GM12878 (cell line): Measurements from ENCODE around the gene CFAP53. TPM values are rescaled to one million over a fixed set of nuclear protein-coding genes. Genes with fewer than 3 reads are reported as not detected.
"Not testable (repeated sequence)": the region's sequence is repeated elsewhere in the genome, so short reads cannot be mapped to it uniquely, and the experiment has no call there.

Experiments used
- ATAC-seq: fragments of 200-7000 bp; cut with Tn5 transposase; 3 replicates; pipeline ENCODE4 v1.9.1; 2020; ENCODE audit warnings: mild to moderate bottlenecking, moderate library complexity
- BruUV-seq: library from RNA; stranded (reverse); fragments of 400-500 nt; replicated peaks from 2 replicates; lab custom pipeline; 2021; lab: Mats Ljungman, UMichigan
- CTCF ChIA-PET: fragments of 300-600 bp; sonication (Branson Sonifier 250); formaldehyde crosslinking; extraction: SDS; loops from one replicate; lab custom pipeline; 2021; ENCODE audit warnings: inconsistent platforms; lab: Yijun Ruan, JAX
- POLR2A ChIA-PET: fragments of 350-600 bp; formaldehyde crosslinking; extraction: SDS; loops from one replicate; lab custom pipeline; 2021; ENCODE audit warnings: inconsistent platforms; lab: Charles Lee
- RAD21 ChIA-PET: fragments of 300-600 bp; sonication (Branson Sonifier 250); formaldehyde crosslinking; loops from one replicate; lab custom pipeline; 2023; ENCODE audit warnings: antibody characterized with exemption; ENCODE audit not compliant: unreplicated experiment; lab: Charles Lee
- SMC1A ChIA-PET: fragments of 300-600 bp; sonication (Branson Sonifier 250); formaldehyde crosslinking; loops from one replicate; lab custom pipeline; 2023; ENCODE audit not compliant: unreplicated experiment, uncharacterized antibody; lab: Charles Lee
- DNase-seq: peaks from one replicate; pipeline ENCODE4 v3.0.0-alpha.2; 2011; ENCODE audit warnings: low read depth, low spot score
- FAIRE-seq: peaks from 3 replicates; lab custom pipeline; 2011; peaks lifted over from hg19 to GRCh38; lab: Jason Lieb, UNC
- H2AFZ ChIP-seq: 2 replicates; pipeline ENCODE4 v1.6.0; 2011; ENCODE audit warnings: low read depth, low read length, control low read depth; ENCODE audit not compliant: control insufficient read depth
- H3K27ac ChIP-seq: 2 replicates; pipeline ENCODE4 v1.5.1; 2011; ENCODE audit warnings: control low read depth; ENCODE audit not compliant: control insufficient read depth, insufficient read depth
- H3K27me3 ChIP-seq, 2 experiments: replicated peaks in 1 of 2; 2 replicates each; pipeline versions ENCODE4 v1.6.0 to v1.6.1; 2011; ENCODE audit warnings: low read length in 1 of 2; ENCODE audit not compliant: control insufficient read depth in 2 of 2, insufficient read depth in 2 of 2
- H3K36me3 ChIP-seq, 2 experiments: 2 replicates each; pipeline ENCODE4 v1.5.1; 2011; ENCODE audit warnings: low read length in 1 of 2; ENCODE audit not compliant: control insufficient read depth in 2 of 2, insufficient read depth in 2 of 2
- H3K4me1 ChIP-seq: 2 replicates; pipeline ENCODE4 v1.6.1; 2011; ENCODE audit warnings: mild to moderate bottlenecking, low read length, moderate library complexity, mixed read lengths; ENCODE audit not compliant: control insufficient read depth, insufficient read depth
- H3K4me2 ChIP-seq: 2 replicates; pipeline ENCODE4 v1.6.0; 2011; ENCODE audit warnings: control low read depth; ENCODE audit not compliant: control insufficient read depth, insufficient read depth
- H3K4me3 ChIP-seq: fragments of 200-600 bp; sonication (generic); 2 replicates; pipeline ENCODE4 v1.5.1; 2016
- H3K79me2 ChIP-seq: 2 replicates; pipeline ENCODE4 v1.6.0; 2011; ENCODE audit warnings: low read length; ENCODE audit not compliant: control insufficient read depth, insufficient read depth
- H3K9ac ChIP-seq: 2 replicates; pipeline ENCODE4 v1.8.0; 2011; ENCODE audit warnings: low read length, control low read depth, mixed read lengths; ENCODE audit not compliant: control insufficient read depth, insufficient read depth
- H3K9me3 ChIP-seq: replicated peaks from 3 replicates; pipeline ENCODE4 v1.5.1; 2011; ENCODE audit warnings: mild to moderate bottlenecking, low read length; ENCODE audit not compliant: control insufficient read depth, insufficient read depth
- H4K20me1 ChIP-seq: 2 replicates; pipeline ENCODE4 v1.6.0; 2011; ENCODE audit not compliant: control insufficient read depth, insufficient read depth
- ATF7 ChIP-seq: fragments of 450-650 bp; IDR thresholded peaks from 2 replicates; pipeline ENCODE4 v1.6.1; 2016; ENCODE audit warnings: low read depth, mild to moderate bottlenecking
- KAT2A ChIP-seq: conservative IDR thresholded peaks from 2 replicates; pipeline ENCODE4 v1.6.1; 2011; ENCODE audit warnings: low read depth, low read length; ENCODE audit not compliant: control insufficient read depth
- PAX5 ChIP-seq: IDR thresholded peaks from 2 replicates; pipeline ENCODE4 v1.6.1; 2011; ENCODE audit warnings: low read depth, low read length, borderline replicate concordance
- PAX8 ChIP-seq: fragments of 450-650 bp; IDR thresholded peaks from 2 replicates; pipeline ENCODE4 v1.6.1; 2017; ENCODE audit warnings: mild to moderate bottlenecking, moderate library complexity
- PBX3 ChIP-seq: IDR thresholded peaks from 2 replicates; pipeline ENCODE4 v1.6.1; 2011; ENCODE audit warnings: mild to moderate bottlenecking, low read depth, low read length, moderate library complexity; ENCODE audit not compliant: insufficient replicate concordance
- POLR2AphosphoS2 ChIP-seq: IDR thresholded peaks from 2 replicates; pipeline ENCODE4 v1.6.1; 2011; ENCODE audit warnings: low read depth, mild to moderate bottlenecking, low read length, improper control_type of control experiment, moderate library complexity
- SUZ12 ChIP-seq: fragments of 200-600 bp; sonication (generic); IDR thresholded peaks from one replicate; pipeline ENCODE4 v1.6.1; 2018; ENCODE audit warnings: antibody characterized with exemption, mild to moderate bottlenecking; ENCODE audit not compliant: unreplicated experiment
- ZBTB11 ChIP-seq: fragments of 450-650 bp; formaldehyde crosslinking; IDR thresholded peaks from 2 replicates; pipeline ENCODE4 v1.5.0; 2022; ENCODE audit warnings: mild to moderate bottlenecking, missing genetic modification characterization
- ZZZ3 ChIP-seq: IDR thresholded peaks from 2 replicates; pipeline ENCODE4 v1.6.1; 2011; ENCODE audit warnings: low read depth; ENCODE audit not compliant: control insufficient read depth, insufficient read length
- WGBS: methylation state at CpG from one replicate; pipeline ENCODE4 v1.1.6; 2016; ENCODE audit warnings: low lambda C conversion rate; ENCODE audit not compliant: insufficient replicate concordance, insufficient coverage; ENCODE audit errors: missing lambda C conversion rate; 5-methylcytosine and 5-hydroxymethylcytosine counted together
- in situ Hi-C: fragments of 300-500 bp; cut with MboI; formaldehyde crosslinking; loops from 9 replicates; pipeline ENCODE4 v1.14.3; 2018; ENCODE audit warnings: mixed read lengths
- intact Hi-C: fragments of 100-400 bp; cut with micrococcal nuclease; formaldehyde crosslinking; loops from one replicate; pipeline ENCODE4 v1.14.2; 2022; ENCODE audit not compliant: unreplicated experiment
- polyA plus RNA-seq, 11 experiments: library from polyadenylated mRNA; depleted of rRNA in 4 of 11; unstranded in 6 of 11; stranded (reverse) in 5 of 11; fragments of >200 nt; fragmentation: Nextera tagmentation in 4 of 11; fragmentation: Illumina TruSeq in 1 of 11; extraction: Ambion mirVana in 4 of 11; extraction: Trizol in 1 of 11; gene quantifications; 1 replicate in 1 of 11; 2 replicates in 10 of 11; pipeline versions ENCODE4 v1.2.1 to v1.2.3, GENCODE V29; 2011 to 2016; ENCODE audit warnings: inconsistent platforms in 2 of 11, missing spikeins in 2 of 11, low read depth in 1 of 11
- total RNA-seq, 4 experiments: library from RNA; depleted of rRNA in 3 of 4; stranded (reverse); fragments of >200 nt in 3 of 4; fragmentation: Illumina TruSeq in 1 of 4; extraction: Trizol in 1 of 4; gene quantifications; 2 replicates each; pipeline versions ENCODE4 v1.2.1 to v1.2.3, GENCODE V29; 2013 to 2021

Gene CFAP53
- total and polyA plus RNA-seq, 10 of the 15 experiments (the other 5 are each of a cell fraction or from before 2014, with no cell fraction given): 0.05 to 0.31 (median 0.12) TPM; not detected in 1

GRCh38 chr18:50247561-50247960 lies 18.7 kb downstream of the CFAP53 start (continued):
- TF ChIP-seq POLR2AphosphoS2 (no peak), SUZ12 (no peak), ATF7 (no peak), ZBTB11 (CRISPR knock-in tag) (no peak), PAX5 (no peak), PAX8 (no peak), KAT2A (no peak), PBX3 (no peak), ZZZ3 (no peak)

GRCh38 chr18:50241768-50242167 lies 24.5 kb downstream of the CFAP53 start:
- intact Hi-C loops: not testable (repeated sequence)

More at GRCh38 chr18:50241768-50242167, 24.5 kb downstream of the CFAP53 start:
- SMC1A ChIA-PET, H4K20me1 ChIP-seq, H3K36me3 ChIP-seq, H2AFZ ChIP-seq, POLR2A ChIA-PET, in situ Hi-C loops, CTCF ChIA-PET, H3K4me1 ChIP-seq, H3K9ac ChIP-seq, H3K9me3 ChIP-seq, H3K27me3 ChIP-seq, H3K4me2 ChIP-seq, BruUV-seq, FAIRE-seq, H3K79me2 ChIP-seq, H3K4me3 ChIP-seq, RAD21 ChIA-PET, DNase-seq, ATAC-seq, H3K27ac ChIP-seq: not testable (repeated sequence)
- 55% methylated on average over 8 of the region's 8 CpGs for WGBS
